HepG2 (cell line): ENCODE data around the gene EMILIN1. TPM values are rescaled to one million over a fixed set of nuclear protein-coding genes. Genes with fewer than 3 reads are reported as not detected.
A peak's percentile ranks its signal among the peaks of the same experiment; 100 is the strongest.

Experiments
- ATF5 ChIP-seq: sonication (generic); formaldehyde crosslinking; IDR thresholded peaks from 2 replicates; pipeline ENCODE4 v1.4.0; 2020; ENCODE audit warnings: mild to moderate bottlenecking, low read depth, missing genetic modification reagents
- BCLAF1 ChIP-seq: fragments of 450-650 bp; IDR thresholded peaks from 2 replicates; pipeline ENCODE4 v1.6.1; 2017; ENCODE audit warnings: mild to moderate bottlenecking
- GFI1 ChIP-seq: sonication (generic); formaldehyde crosslinking; IDR thresholded peaks from 2 replicates; pipeline ENCODE4 v1.5.0; 2020; ENCODE audit warnings: missing genetic modification reagents, mild to moderate bottlenecking, borderline replicate concordance
- IKZF1 ChIP-seq: fragments of 450-650 bp; IDR thresholded peaks from 2 replicates; pipeline ENCODE4 v1.7.1; 2016
- PAX8 ChIP-seq: sonication (generic); formaldehyde crosslinking; IDR thresholded peaks from 2 replicates; pipeline ENCODE4 v1.8.0; 2022; ENCODE audit warnings: mild to moderate bottlenecking, missing genetic modification reagents, borderline replicate concordance
- PCBP1 ChIP-seq: fragments of 200-400 bp; formaldehyde crosslinking; IDR thresholded peaks from 2 replicates; pipeline ENCODE4 v1.6.1; 2017; ENCODE audit warnings: mild to moderate bottlenecking, low read depth, low read length, borderline replicate concordance
- TCF7L2 ChIP-seq: IDR thresholded peaks from 2 replicates; pipeline ENCODE4 v1.6.1; 2011; ENCODE audit warnings: mild to moderate bottlenecking, low read depth, low read length, moderate library complexity
- YEATS4 ChIP-seq: sonication (generic); formaldehyde crosslinking; IDR thresholded peaks from 2 replicates; pipeline ENCODE4 v1.4.0; 2020; ENCODE audit warnings: missing genetic modification reagents, borderline replicate concordance
- ZFP36L1 ChIP-seq: sonication (generic); formaldehyde crosslinking; IDR thresholded peaks from 2 replicates; pipeline ENCODE4 v1.8.0; 2022; ENCODE audit warnings: mild to moderate bottlenecking, missing genetic modification reagents, moderate library complexity
- ZNF646 ChIP-seq: sonication (generic); formaldehyde crosslinking; IDR thresholded peaks from 2 replicates; pipeline ENCODE4 v1.9.0; 2021; ENCODE audit warnings: mild to moderate bottlenecking, missing genetic modification reagents
- ZNF782 ChIP-seq: sonication (generic); formaldehyde crosslinking; IDR thresholded peaks from 2 replicates; pipeline ENCODE4 v1.4.0; 2020; ENCODE audit warnings: missing genetic modification reagents, mild to moderate bottlenecking, borderline replicate concordance
- polyA plus RNA-seq, 8 experiments: library from polyadenylated mRNA; depleted of rRNA in 3 of 8; stranded (reverse) in 7 of 8; unstranded in 1 of 8; fragments of >200 nt; fragmentation: Illumina TruSeq in 4 of 8; extraction: Trizol in 4 of 8; gene quantifications; 2 replicates each; pipeline versions ENCODE4 v1.2.1 to v1.2.3, GENCODE V29; 2011 to 2016; ENCODE audit warnings: low read depth in 4 of 8, missing spikeins in 1 of 8, mixed read lengths in 1 of 8; ENCODE audit not compliant: insufficient read depth in 1 of 8
- total RNA-seq, 5 experiments: library from RNA; depleted of rRNA; stranded (reverse); fragments of >200 nt; fragmentation: Illumina TruSeq; extraction: Trizol; gene quantifications; 2 replicates each; pipeline ENCODE4 v1.2.3, GENCODE V29; 2016; ENCODE audit warnings: low read depth in 1 of 5
- TF ChIP-seq, protein P1 (sequence below): sonication (generic); formaldehyde crosslinking; IDR thresholded peaks from 2 replicates; pipeline ENCODE4 v1.9.0; 2022; ENCODE audit warnings: low read depth, missing genetic modification reagents
- TF ChIP-seq, protein P2 (sequence below): sonication (generic); formaldehyde crosslinking; IDR thresholded peaks from 2 replicates; pipeline ENCODE4 v1.4.0; 2020; ENCODE audit warnings: mild to moderate bottlenecking, missing genetic modification reagents

The EMILIN1 gene
- total and polyA plus RNA-seq, 2 of the 13 experiments (the other 11 are each of a cell fraction or from before 2014, with no cell fraction given) = 8.1 to 9.7 TPM

- TF ChIP-seq BCLAF1 (no peak), PAX8 (CRISPR knock-in tag) (0 out of 2 replicates have a peak, but pooled peaks have one; percentile 16), PCBP1 (peak; percentile 70; the same call in 1 of the 2 replicates), ZNF646 (CRISPR knock-in tag) (no peak), TCF7L2 (no peak), ATF5 (no peak), GFI1 (CRISPR knock-in tag) (no peak), ZNF782 (no peak), IKZF1 (no peak), YEATS4 (CRISPR knock-in tag) (no peak), ZFP36L1 (no peak)
- TF ChIP-seq, protein P1, sequence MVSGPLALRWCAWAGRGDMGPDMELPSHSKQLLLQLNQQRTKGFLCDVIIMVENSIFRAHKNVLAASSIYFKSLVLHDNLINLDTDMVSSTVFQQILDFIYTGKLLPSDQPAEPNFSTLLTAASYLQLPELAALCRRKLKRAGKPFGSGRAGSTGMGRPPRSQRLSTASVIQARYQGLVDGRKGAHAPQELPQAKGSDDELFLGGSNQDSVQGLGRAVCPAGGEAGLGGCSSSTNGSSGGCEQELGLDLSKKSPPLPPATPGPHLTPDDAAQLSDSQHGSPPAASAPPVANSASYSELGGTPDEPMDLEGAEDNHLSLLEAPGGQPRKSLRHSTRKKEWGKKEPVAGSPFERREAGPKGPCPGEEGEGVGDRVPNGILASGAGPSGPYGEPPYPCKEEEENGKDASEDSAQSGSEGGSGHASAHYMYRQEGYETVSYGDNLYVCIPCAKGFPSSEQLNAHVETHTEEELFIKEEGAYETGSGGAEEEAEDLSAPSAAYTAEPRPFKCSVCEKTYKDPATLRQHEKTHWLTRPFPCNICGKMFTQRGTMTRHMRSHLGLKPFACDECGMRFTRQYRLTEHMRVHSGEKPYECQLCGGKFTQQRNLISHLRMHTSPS = no peak
- TF ChIP-seq, protein P2, sequence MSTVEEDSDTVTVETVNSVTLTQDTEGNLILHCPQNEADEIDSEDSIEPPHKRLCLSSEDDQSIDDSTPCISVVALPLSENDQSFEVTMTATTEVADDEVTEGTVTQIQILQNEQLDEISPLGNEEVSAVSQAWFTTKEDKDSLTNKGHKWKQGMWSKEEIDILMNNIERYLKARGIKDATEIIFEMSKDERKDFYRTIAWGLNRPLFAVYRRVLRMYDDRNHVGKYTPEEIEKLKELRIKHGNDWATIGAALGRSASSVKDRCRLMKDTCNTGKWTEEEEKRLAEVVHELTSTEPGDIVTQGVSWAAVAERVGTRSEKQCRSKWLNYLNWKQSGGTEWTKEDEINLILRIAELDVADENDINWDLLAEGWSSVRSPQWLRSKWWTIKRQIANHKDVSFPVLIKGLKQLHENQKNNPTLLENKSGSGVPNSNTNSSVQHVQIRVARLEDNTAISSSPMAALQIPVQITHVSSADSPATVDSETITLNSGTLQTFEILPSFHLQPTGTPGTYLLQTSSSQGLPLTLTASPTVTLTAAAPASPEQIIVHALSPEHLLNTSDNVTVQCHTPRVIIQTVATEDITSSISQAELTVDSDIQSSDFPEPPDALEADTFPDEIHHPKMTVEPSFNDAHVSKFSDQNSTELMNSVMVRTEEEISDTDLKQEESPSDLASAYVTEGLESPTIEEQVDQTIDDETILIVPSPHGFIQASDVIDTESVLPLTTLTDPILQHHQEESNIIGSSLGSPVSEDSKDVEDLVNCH (CRISPR knock-in tag) = no peak
These were observed 6.2 kb upstream of the EMILIN1 start (continued) for GRCh38 chr2:27071990-27072830.
